ENCODE results near the gene LUZP2.

LUZP2 gene

GRCh38 chr11:24793479-24793878, 296.6 kb downstream of the LUZP2 start:
- no peak overlapping the region for H3K27ac ChIP-seq
- no peak for TF ChIP-seq CTCF (IDR thresholded peaks at IDR 0.05; ENCODE audit: low read depth, low read length)
- H3K27me3 ChIP-seq (ENCODE audit: insufficient read depth, low read depth, severe bottlenecking): no peaks in the 10 kb centered on the region
- H3K36me3 ChIP-seq: no peaks in the 10 kb centered on the region
- H3K9me3 ChIP-seq (ENCODE audit: severe bottlenecking): no peaks in the 10 kb centered on the region
- DNase-seq: no peak
- no peak overlapping the region for H3K4me3 ChIP-seq (ENCODE audit: low read depth, low read length)

GRCh38 chr11:24794064-24794463, 297.2 kb downstream of the LUZP2 start:
- no peaks in the 10 kb centered on the region for H3K36me3 ChIP-seq
- H3K4me3 ChIP-seq (ENCODE audit: low read depth, low read length): no peak overlapping the region
- no peaks in the 10 kb centered on the region for H3K9me3 ChIP-seq (ENCODE audit: severe bottlenecking)
- no peak for TF ChIP-seq CTCF (IDR thresholded peaks at IDR 0.05; ENCODE audit: low read depth, low read length)
- no peak for DNase-seq
- H3K27ac ChIP-seq: no peak overlapping the region
- H3K27me3 ChIP-seq (ENCODE audit: insufficient read depth, low read depth, severe bottlenecking): no peaks in the 10 kb centered on the region

GRCh38 chr11:24805671-24806070, 308.8 kb downstream of the LUZP2 start:
- Histone ChIP-seq H3K27me3 (ENCODE audit: insufficient read depth, low read depth, severe bottlenecking) (no peaks in the 10 kb centered on the region), H3K36me3 (no peaks in the 10 kb centered on the region), H3K9me3 (ENCODE audit: severe bottlenecking) (no peaks in the 10 kb centered on the region), H3K27ac (no peak overlapping the region), H3K4me3 (ENCODE audit: low read depth, low read length) (no peak overlapping the region)
- no peak for TF ChIP-seq CTCF (IDR thresholded peaks at IDR 0.05; ENCODE audit: low read depth, low read length)
- DNase-seq: no peak

GRCh38 chr11:24808173-24808572, 311.3 kb downstream of the LUZP2 start:
- H3K27ac ChIP-seq: no peak overlapping the region
- no peaks in the 10 kb centered on the region for H3K36me3 ChIP-seq
- H3K4me3 ChIP-seq (ENCODE audit: low read depth, low read length): no peak overlapping the region
- no peaks in the 10 kb centered on the region for H3K27me3 ChIP-seq (ENCODE audit: insufficient read depth, low read depth, severe bottlenecking)
- TF ChIP-seq CTCF (IDR thresholded peaks at IDR 0.05; ENCODE audit: low read depth, low read length): no peak
- no peaks in the 10 kb centered on the region for H3K9me3 ChIP-seq (ENCODE audit: severe bottlenecking)
- no peak for DNase-seq

GRCh38 chr11:24819006-24819405, 322.2 kb downstream of the LUZP2 start:
- Histone ChIP-seq H3K9me3 (ENCODE audit: severe bottlenecking) (no peaks in the 10 kb centered on the region), H3K36me3 (no peaks in the 10 kb centered on the region), H3K27me3 (ENCODE audit: insufficient read depth, low read depth, severe bottlenecking) (no peaks in the 10 kb centered on the region), H3K27ac (no peak overlapping the region), H3K4me3 (ENCODE audit: low read depth, low read length) (no peak overlapping the region)
- DNase-seq: no peak
- no peak for TF ChIP-seq CTCF (IDR thresholded peaks at IDR 0.05; ENCODE audit: low read depth, low read length)

- Histone ChIP-seq H3K27me3 (ENCODE audit: insufficient read depth, low read depth, severe bottlenecking) (no peaks in the 10 kb centered on the region), H3K27ac (no peak overlapping the region), H3K36me3 (no peaks in the 10 kb centered on the region), H3K9me3 (ENCODE audit: severe bottlenecking) (no peaks in the 10 kb centered on the region), H3K4me3 (ENCODE audit: low read depth, low read length) (no peak overlapping the region)
- no peak for DNase-seq
- no peak for TF ChIP-seq CTCF (IDR thresholded peaks at IDR 0.05; ENCODE audit: low read depth, low read length)
These were observed 323.1 kb downstream of the LUZP2 start for GRCh38 chr11:24819863-24820434.
